Activated naive CD8-positive, alpha-beta T cell (primary cell): Measurements from ENCODE around the gene GIGYF1.

Experiments used
- H3K27ac Mint-ChIP-seq: one replicate; pipeline ENCODE4 v1.8.0; 2021; ENCODE audit warnings: mixed read lengths
- H3K27me3 Mint-ChIP-seq: one replicate; pipeline ENCODE4 v1.8.0; 2021; ENCODE audit warnings: mixed read lengths
- H3K36me3 Mint-ChIP-seq: one replicate; pipeline ENCODE4 v1.8.0; 2021; ENCODE audit warnings: mixed read lengths
- H3K4me1 Mint-ChIP-seq: one replicate; pipeline ENCODE4 v1.8.0; 2021; ENCODE audit warnings: low read depth, mixed read lengths
- H3K4me3 Mint-ChIP-seq: one replicate; pipeline ENCODE4 v1.8.0; 2021; ENCODE audit warnings: mild to moderate bottlenecking, mixed read lengths
- H3K9me3 Mint-ChIP-seq: one replicate; pipeline ENCODE4 v1.8.0; 2021; ENCODE audit warnings: low read depth, mixed read lengths

The GIGYF1 gene

GRCh38 chr7:100642534-100642907 lies 51.5 kb downstream of the GIGYF1 start:
- no peak overlapping the region for H3K4me3 Mint-ChIP-seq
- H3K36me3 Mint-ChIP-seq: no peaks in the 10 kb centered on the region
- no peaks in the 10 kb centered on the region for H3K27me3 Mint-ChIP-seq
- H3K4me1 Mint-ChIP-seq: peaks cover 3% of the 10 kb centered on the region
- H3K27ac Mint-ChIP-seq: no peak overlapping the region
- no peaks in the 10 kb centered on the region for H3K9me3 Mint-ChIP-seq

- no peaks in the 10 kb centered on the region for H3K27me3 Mint-ChIP-seq
- H3K9me3 Mint-ChIP-seq: no peaks in the 10 kb centered on the region
- H3K4me3 Mint-ChIP-seq: no peak overlapping the region
- H3K27ac Mint-ChIP-seq: no peak overlapping the region
- H3K36me3 Mint-ChIP-seq: no peaks in the 10 kb centered on the region
- peaks cover 3% of the 10 kb centered on the region for H3K4me1 Mint-ChIP-seq
Observed at GRCh38 chr7:100641860-100642533, 52.1 kb downstream of the GIGYF1 start.

GRCh38 chr7:100641463-100641859 lies 52.6 kb downstream of the GIGYF1 start, which contains the start of gene TFR2:
TSS of gene TFR2 (minus strand) at chr7:100641552. CDS start at chr7:100641509, 43 bp downstream.
- no peak within 1 kb of the TSS for H3K27ac Mint-ChIP-seq
- no peaks in the 10 kb centered on the region for H3K27me3 Mint-ChIP-seq
- H3K4me1 Mint-ChIP-seq: peaks cover 3% of the 10 kb centered on the region
- H3K9me3 Mint-ChIP-seq: no peaks in the 10 kb centered on the region
- no peaks in the 10 kb centered on the region for H3K36me3 Mint-ChIP-seq
- no peak within 1 kb of the TSS for H3K4me3 Mint-ChIP-seq

GRCh38 chr7:100640517-100641440 lies 53.3 kb downstream of the GIGYF1 start:
- Mint-ChIP-seq H3K4me1 (peaks cover 3% of the 10 kb centered on the region), H3K9me3 (no peaks in the 10 kb centered on the region), H3K27ac (no peak overlapping the region), H3K4me3 (no peak overlapping the region), H3K36me3 (no peaks in the 10 kb centered on the region), H3K27me3 (no peaks in the 10 kb centered on the region)

GRCh38 chr7:100639995-100640516 lies 54.0 kb downstream of the GIGYF1 start:
- no peaks in the 10 kb centered on the region for H3K36me3 Mint-ChIP-seq
- H3K4me3 Mint-ChIP-seq: no peak overlapping the region
- peaks cover 3% of the 10 kb centered on the region for H3K4me1 Mint-ChIP-seq
- no peak overlapping the region for H3K27ac Mint-ChIP-seq
- no peaks in the 10 kb centered on the region for H3K9me3 Mint-ChIP-seq
- H3K27me3 Mint-ChIP-seq: no peaks in the 10 kb centered on the region

GRCh38 chr7:100632951-100633717 lies 60.9 kb downstream of the GIGYF1 start:
- H3K27me3 Mint-ChIP-seq: no peaks in the 10 kb centered on the region
- peak overlapping the region; percentile 84 for H3K4me3 Mint-ChIP-seq
- H3K27ac Mint-ChIP-seq: peak overlapping the region; percentile 93
- peaks cover 21% of the 10 kb centered on the region for H3K4me1 Mint-ChIP-seq
- no peaks in the 10 kb centered on the region for H3K36me3 Mint-ChIP-seq
- no peaks in the 10 kb centered on the region for H3K9me3 Mint-ChIP-seq

- Mint-ChIP-seq H3K4me1 (peaks cover 30% of the 10 kb centered on the region), H3K9me3 (no peaks in the 10 kb centered on the region), H3K4me3 (no peak overlapping the region), H3K27me3 (no peaks in the 10 kb centered on the region), H3K27ac (peak overlapping the region; percentile 56), H3K36me3 (no peaks in the 10 kb centered on the region)
Observed at GRCh38 chr7:100630066-100630465, 64.0 kb downstream of the GIGYF1 start.
